Sigmoid colon (tissue), 4 donors: ENCODE results near the gene DGKE.

ENCODE experiments used
- EP300 ChIP-seq, 4 donors: sonication (generic); formaldehyde crosslinking; IDR thresholded peaks; one replicate each; pipeline ENCODE4 v1.6.1; 2017; ENCODE audit warnings: antibody characterized with exemption in 4 of 4
- POLR2A ChIP-seq, 2 donors: fragments of 450-650 bp; IDR thresholded peaks; one replicate each; pipeline ENCODE4 v1.6.1; 2016; ENCODE audit warnings: antibody characterized with exemption in 2 of 2, mild to moderate bottlenecking in 2 of 2, moderate library complexity in 2 of 2
- POLR2AphosphoS5 ChIP-seq, 4 donors: sonication (generic); formaldehyde crosslinking; IDR thresholded peaks; one replicate each; pipeline ENCODE4 v1.6.1; 2017; ENCODE audit warnings: antibody characterized with exemption in 4 of 4
- TF ChIP-seq, protein P1 (sequence below), 4 experiments: fragments of 450-650 bp in 3 of 4; fragments of 200-600 bp in 1 of 4; IDR thresholded peaks; one replicate each; pipeline ENCODE4 v1.5.1; 2016 to 2019; ENCODE audit warnings: antibody characterized with exemption in 4 of 4, mild to moderate bottlenecking in 3 of 4, moderate library complexity in 2 of 4

DNA sequence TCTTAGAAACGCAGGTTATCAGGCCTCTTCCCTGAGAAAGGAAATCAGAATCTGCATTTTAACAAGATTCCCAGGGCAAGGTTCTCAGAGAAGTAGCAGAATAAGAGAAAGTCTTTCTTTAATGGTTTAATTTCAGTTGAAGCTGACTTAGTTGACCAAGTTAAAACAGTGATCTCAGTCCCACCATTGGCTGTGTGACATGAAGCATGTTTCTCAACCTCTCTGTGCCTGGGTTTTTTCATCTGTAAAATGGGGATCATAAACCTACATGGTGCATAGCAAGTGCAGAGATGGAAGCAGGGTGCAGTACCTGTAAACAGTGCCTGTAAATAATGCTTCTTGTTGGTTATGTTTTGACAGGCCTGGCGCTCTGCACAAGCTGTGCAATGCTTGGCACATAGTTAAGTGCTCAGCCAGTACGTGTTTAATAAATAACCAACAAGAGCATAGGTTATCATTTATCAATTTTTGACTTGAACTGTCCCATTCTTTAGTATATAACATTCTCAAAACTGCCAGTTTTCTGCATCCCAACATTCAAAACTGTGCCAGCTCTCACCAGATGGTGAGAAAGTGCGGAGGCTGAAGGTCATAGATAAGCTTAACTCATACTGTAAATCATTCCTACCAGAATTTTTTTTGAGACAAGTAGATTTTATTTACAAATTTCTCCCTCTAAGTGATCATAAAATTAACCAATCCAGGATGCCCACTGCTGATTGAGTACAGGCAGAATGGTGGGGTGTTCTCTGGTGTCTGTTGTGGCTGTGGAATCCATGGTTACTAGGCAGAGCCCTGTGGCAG, 7.1 kb upstream of the DGKE start:
- TF ChIP-seq, protein P1, sequence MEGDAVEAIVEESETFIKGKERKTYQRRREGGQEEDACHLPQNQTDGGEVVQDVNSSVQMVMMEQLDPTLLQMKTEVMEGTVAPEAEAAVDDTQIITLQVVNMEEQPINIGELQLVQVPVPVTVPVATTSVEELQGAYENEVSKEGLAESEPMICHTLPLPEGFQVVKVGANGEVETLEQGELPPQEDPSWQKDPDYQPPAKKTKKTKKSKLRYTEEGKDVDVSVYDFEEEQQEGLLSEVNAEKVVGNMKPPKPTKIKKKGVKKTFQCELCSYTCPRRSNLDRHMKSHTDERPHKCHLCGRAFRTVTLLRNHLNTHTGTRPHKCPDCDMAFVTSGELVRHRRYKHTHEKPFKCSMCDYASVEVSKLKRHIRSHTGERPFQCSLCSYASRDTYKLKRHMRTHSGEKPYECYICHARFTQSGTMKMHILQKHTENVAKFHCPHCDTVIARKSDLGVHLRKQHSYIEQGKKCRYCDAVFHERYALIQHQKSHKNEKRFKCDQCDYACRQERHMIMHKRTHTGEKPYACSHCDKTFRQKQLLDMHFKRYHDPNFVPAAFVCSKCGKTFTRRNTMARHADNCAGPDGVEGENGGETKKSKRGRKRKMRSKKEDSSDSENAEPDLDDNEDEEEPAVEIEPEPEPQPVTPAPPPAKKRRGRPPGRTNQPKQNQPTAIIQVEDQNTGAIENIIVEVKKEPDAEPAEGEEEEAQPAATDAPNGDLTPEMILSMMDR (IDR thresholded peaks at IDR 0.05): no peak
- TF ChIP-seq EP300 (IDR thresholded peaks at IDR 0.05): no peak
- no peak for TF ChIP-seq POLR2A (IDR thresholded peaks at IDR 0.05)
- no peak for TF ChIP-seq POLR2AphosphoS5 (IDR thresholded peaks at IDR 0.05)
